C4-2B (cell line): ENCODE data around the gene HADH.
"Not testable (repeated sequence)": the region's sequence is repeated elsewhere in the genome, so short reads cannot be mapped to it uniquely, and the experiment has no call there.

Experiments used
- ZFX ChIP-seq: fragments of 450-650 bp; IDR thresholded peaks from 2 replicates; pipeline ENCODE4 v1.6.1; 2017
- TF ChIP-seq, protein P1 (sequence below): fragments of 450-650 bp; conservative IDR thresholded peaks from 2 replicates; pipeline ENCODE4 v1.5.1; 2017; ENCODE audit warnings: mild to moderate bottlenecking

- TF ChIP-seq, protein P1, sequence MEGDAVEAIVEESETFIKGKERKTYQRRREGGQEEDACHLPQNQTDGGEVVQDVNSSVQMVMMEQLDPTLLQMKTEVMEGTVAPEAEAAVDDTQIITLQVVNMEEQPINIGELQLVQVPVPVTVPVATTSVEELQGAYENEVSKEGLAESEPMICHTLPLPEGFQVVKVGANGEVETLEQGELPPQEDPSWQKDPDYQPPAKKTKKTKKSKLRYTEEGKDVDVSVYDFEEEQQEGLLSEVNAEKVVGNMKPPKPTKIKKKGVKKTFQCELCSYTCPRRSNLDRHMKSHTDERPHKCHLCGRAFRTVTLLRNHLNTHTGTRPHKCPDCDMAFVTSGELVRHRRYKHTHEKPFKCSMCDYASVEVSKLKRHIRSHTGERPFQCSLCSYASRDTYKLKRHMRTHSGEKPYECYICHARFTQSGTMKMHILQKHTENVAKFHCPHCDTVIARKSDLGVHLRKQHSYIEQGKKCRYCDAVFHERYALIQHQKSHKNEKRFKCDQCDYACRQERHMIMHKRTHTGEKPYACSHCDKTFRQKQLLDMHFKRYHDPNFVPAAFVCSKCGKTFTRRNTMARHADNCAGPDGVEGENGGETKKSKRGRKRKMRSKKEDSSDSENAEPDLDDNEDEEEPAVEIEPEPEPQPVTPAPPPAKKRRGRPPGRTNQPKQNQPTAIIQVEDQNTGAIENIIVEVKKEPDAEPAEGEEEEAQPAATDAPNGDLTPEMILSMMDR: not testable (repeated sequence)
- not testable (repeated sequence) for TF ChIP-seq ZFX
These were observed 22.7 kb downstream of the HADH start for GRCh38 chr4:108012382-108012781.
